22Rv1 (cell line): ENCODE data around the gene MIEF1.

Source experiments
- ZFX ChIP-seq: fragments of 450-650 bp; IDR thresholded peaks from 2 replicates; pipeline ENCODE4 v1.6.1; 2017; ENCODE audit warnings: antibody characterized with exemption, borderline replicate concordance
- TF ChIP-seq, protein P1 (sequence below): fragments of 450-650 bp; IDR thresholded peaks from 2 replicates; pipeline ENCODE4 v1.5.1; 2017; ENCODE audit warnings: mild to moderate bottlenecking

DNA sequence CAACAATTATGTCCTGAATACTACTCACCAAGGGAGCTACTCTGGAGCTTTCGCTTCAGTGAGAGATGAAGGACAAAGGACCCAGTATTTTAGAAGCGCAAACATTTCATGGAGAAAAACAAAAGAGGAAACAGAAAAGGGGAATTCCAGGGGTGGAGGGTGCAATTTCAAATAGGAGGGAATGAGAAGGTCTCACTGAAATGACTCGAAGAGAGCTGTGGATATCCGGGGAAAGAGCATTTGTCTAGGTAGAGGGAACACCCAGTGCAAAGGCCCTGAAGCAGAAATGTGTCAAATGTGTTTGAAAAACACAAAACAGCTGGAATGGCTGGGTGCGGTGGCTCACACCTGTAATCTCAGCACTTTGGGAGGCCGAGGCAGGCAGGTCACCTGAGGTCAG, 28.0 kb downstream of the MIEF1 start:
- TF ChIP-seq, protein P1, sequence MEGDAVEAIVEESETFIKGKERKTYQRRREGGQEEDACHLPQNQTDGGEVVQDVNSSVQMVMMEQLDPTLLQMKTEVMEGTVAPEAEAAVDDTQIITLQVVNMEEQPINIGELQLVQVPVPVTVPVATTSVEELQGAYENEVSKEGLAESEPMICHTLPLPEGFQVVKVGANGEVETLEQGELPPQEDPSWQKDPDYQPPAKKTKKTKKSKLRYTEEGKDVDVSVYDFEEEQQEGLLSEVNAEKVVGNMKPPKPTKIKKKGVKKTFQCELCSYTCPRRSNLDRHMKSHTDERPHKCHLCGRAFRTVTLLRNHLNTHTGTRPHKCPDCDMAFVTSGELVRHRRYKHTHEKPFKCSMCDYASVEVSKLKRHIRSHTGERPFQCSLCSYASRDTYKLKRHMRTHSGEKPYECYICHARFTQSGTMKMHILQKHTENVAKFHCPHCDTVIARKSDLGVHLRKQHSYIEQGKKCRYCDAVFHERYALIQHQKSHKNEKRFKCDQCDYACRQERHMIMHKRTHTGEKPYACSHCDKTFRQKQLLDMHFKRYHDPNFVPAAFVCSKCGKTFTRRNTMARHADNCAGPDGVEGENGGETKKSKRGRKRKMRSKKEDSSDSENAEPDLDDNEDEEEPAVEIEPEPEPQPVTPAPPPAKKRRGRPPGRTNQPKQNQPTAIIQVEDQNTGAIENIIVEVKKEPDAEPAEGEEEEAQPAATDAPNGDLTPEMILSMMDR: no peak
- no peak for TF ChIP-seq ZFX
